BJ (cell line): Measurements from ENCODE around the gene ZNF521. TPM values are rescaled to one million over a fixed set of nuclear protein-coding genes. Genes with fewer than 3 reads are reported as not detected.

Source experiments
- CTCF ChIA-PET: fragments of 350-600 bp; formaldehyde crosslinking; extraction: SDS; loops from one replicate; lab custom pipeline; 2021; ENCODE audit warnings: antibody characterized with exemption, inconsistent platforms; lab: Yijun Ruan, JAX
- POLR2A ChIA-PET: fragments of 300-600 bp; sonication (Branson Sonifier 250); formaldehyde crosslinking; extraction: SDS; loops from one replicate; lab custom pipeline; 2021; ENCODE audit warnings: antibody characterized with exemption; lab: Charles Lee
- DNase-seq: peaks from one replicate; pipeline ENCODE4 v3.0.0-alpha.2; 2011; ENCODE audit warnings: low read depth
- H3K27me3 ChIP-seq: 2 replicates; pipeline ENCODE4 v1.6.0; 2011; ENCODE audit warnings: low read length; ENCODE audit not compliant: control insufficient read depth, insufficient read depth
- H3K36me3 ChIP-seq: 2 replicates; pipeline ENCODE4 v1.5.1; 2011; ENCODE audit warnings: low read length; ENCODE audit not compliant: control insufficient read depth, insufficient read depth
- H3K4me3 ChIP-seq: 2 replicates; pipeline ENCODE4 v1.5.1; 2011; ENCODE audit warnings: low read depth, mild to moderate bottlenecking, control low read depth, low read length
- CTCF ChIP-seq: IDR thresholded peaks from 2 replicates; pipeline ENCODE4 v1.5.1; 2011; ENCODE audit warnings: low read depth, mild to moderate bottlenecking, control low read depth, inconsistent platforms, low read length, moderate library complexity; ENCODE audit not compliant: insufficient read depth
- polyA plus RNA-seq: library from polyadenylated mRNA; depleted of rRNA; stranded (reverse); fragments of >200 nt; gene quantifications from 2 replicates; pipeline ENCODE4 v1.2.3, GENCODE V29; 2011

The ZNF521 gene
- polyA plus RNA-seq, 1 experiment, result 29.3 TPM

- ChIA-PET POLR2A (no interaction called here), CTCF (no interaction called here)
- no peak for DNase-seq
- Histone ChIP-seq H3K27me3 (no peaks in the 10 kb centered on the region), H3K4me3 (0 out of 2 replicates have a peak overlapping the region, but pooled peaks have one; percentile 13), H3K36me3 (no peaks in the 10 kb centered on the region)
- TF ChIP-seq CTCF, result no peak
Observed at GRCh38 chr18:25251068-25251467, 100.9 kb downstream of the ZNF521 start.

GRCh38 chr18:25250474-25250851 is 101.5 kb downstream of the ZNF521 start:
- TF ChIP-seq CTCF, result no peak
- Histone ChIP-seq H3K4me3 (no peak overlapping the region), H3K27me3 (no peaks in the 10 kb centered on the region), H3K36me3 (no peaks in the 10 kb centered on the region)
- no peak for DNase-seq
- CTCF ChIA-PET, result no interaction called here
- POLR2A ChIA-PET, result no interaction called here

GRCh38 chr18:25248755-25249154 is 103.2 kb downstream of the ZNF521 start:
- H3K36me3 ChIP-seq, result no peaks in the 10 kb centered on the region
- DNase-seq, result no peak
- ChIA-PET POLR2A (no interaction called here), CTCF (no interaction called here)
- TF ChIP-seq CTCF, result no peak
- H3K27me3 ChIP-seq, result no peaks in the 10 kb centered on the region
- H3K4me3 ChIP-seq, result no peak overlapping the region

GRCh38 chr18:25247725-25248124 is 104.2 kb downstream of the ZNF521 start:
- no peak for DNase-seq
- ChIA-PET CTCF (no interaction called here), POLR2A (no interaction called here)
- Histone ChIP-seq H3K27me3 (no peaks in the 10 kb centered on the region), H3K36me3 (no peaks in the 10 kb centered on the region), H3K4me3 (no peak overlapping the region)
- TF ChIP-seq CTCF, result no peak

GRCh38 chr18:25244924-25245698 is 106.9 kb downstream of the ZNF521 start:
- ChIA-PET CTCF (no interaction called here), POLR2A (no interaction called here)
- no peak for DNase-seq
- Histone ChIP-seq H3K27me3 (no peaks in the 10 kb centered on the region), H3K36me3 (no peaks in the 10 kb centered on the region), H3K4me3 (no peak overlapping the region)
- TF ChIP-seq CTCF, result no peak
